NCI-H226 (cell line): ENCODE results near the gene GGTA1.
"Not testable (repeated sequence)": the region's sequence is repeated elsewhere in the genome, so short reads cannot be mapped to it uniquely, and the experiment has no call there.

Source experiments
- DNase-seq: peaks from one replicate; pipeline ENCODE4 v3.0.0-alpha.2; 2015

GGTA1 gene

GRCh38 chr9:121498487-121499176 lies 1.0 kb downstream of the GGTA1 start:
- DNase-seq: peak; percentile 7

- peak; percentile 62 for DNase-seq
These were observed 1.5 kb downstream of the GGTA1 start for GRCh38 chr9:121498150-121498486.

GRCh38 chr9:121495976-121496375 lies 3.7 kb downstream of the GGTA1 start:
- DNase-seq: no peak

GRCh38 chr9:121494192-121494591 lies 5.5 kb downstream of the GGTA1 start:
- no peak for DNase-seq

- DNase-seq: no peak
These were observed 8.5 kb downstream of the GGTA1 start for GRCh38 chr9:121491111-121491510.

GRCh38 chr9:121489344-121489743 lies 10.3 kb downstream of the GGTA1 start:
- DNase-seq: no peak

- no peak for DNase-seq
These were observed 13.6 kb downstream of the GGTA1 start for GRCh38 chr9:121486043-121486442.

- no peak for DNase-seq
These were observed 14.0 kb downstream of the GGTA1 start for GRCh38 chr9:121485623-121486022.

- DNase-seq: no peak
These were observed 14.8 kb downstream of the GGTA1 start for GRCh38 chr9:121484651-121485446.

- no peak for DNase-seq
These were observed 16.1 kb downstream of the GGTA1 start for GRCh38 chr9:121483473-121484031.

GRCh38 chr9:121483049-121483448 lies 16.6 kb downstream of the GGTA1 start:
- DNase-seq: no peak

GRCh38 chr9:121478816-121479676 lies 20.6 kb downstream of the GGTA1 start:
- no peak for DNase-seq

GRCh38 chr9:121476156-121476555 lies 23.5 kb downstream of the GGTA1 start:
- DNase-seq: no peak

- peak; percentile 3 for DNase-seq
These were observed 25.3 kb downstream of the GGTA1 start for GRCh38 chr9:121474231-121474947.

- no peak for DNase-seq
These were observed 26.4 kb downstream of the GGTA1 start for GRCh38 chr9:121473229-121473628.

GRCh38 chr9:121472446-121472845 lies 27.2 kb downstream of the GGTA1 start:
- DNase-seq: no peak

GRCh38 chr9:121466142-121466541 lies 33.5 kb downstream of the GGTA1 start:
- no peak for DNase-seq

GRCh38 chr9:121464968-121465367 lies 34.7 kb downstream of the GGTA1 start:
- no peak for DNase-seq

- DNase-seq: no peak
These were observed 36.4 kb downstream of the GGTA1 start for GRCh38 chr9:121463026-121463807.

- DNase-seq: no peak
These were observed 40.1 kb downstream of the GGTA1 start for GRCh38 chr9:121459513-121459912.

GRCh38 chr9:121458449-121458848 lies 41.2 kb downstream of the GGTA1 start:
- DNase-seq: not testable (repeated sequence)
